SJSA1 (cell line): ENCODE measurements around the gene OR5B12. TPM values are rescaled to one million over a fixed set of nuclear protein-coding genes. Genes with fewer than 3 reads are reported as not detected.

ENCODE experiments used
- DNase-seq, 2 experiments: peaks; one replicate each; pipeline ENCODE4 v3.0.0-alpha.2; 2015 to 2020; ENCODE audit warnings: low spot score in 2 of 2, low read depth in 1 of 2
- H3K27ac ChIP-seq: fragments of 250-450 bp; sonication (Bioruptor Pico); 2 replicates; pipeline ENCODE4 v1.5.1; 2020; ENCODE audit warnings: mild to moderate bottlenecking, moderate library complexity
- H3K27me3 ChIP-seq: fragments of 250-450 bp; sonication (Bioruptor Pico); replicated peaks from 2 replicates; pipeline ENCODE4 v1.5.1; 2020; ENCODE audit warnings: mild to moderate bottlenecking, moderate library complexity
- H3K36me3 ChIP-seq: fragments of 250-450 bp; sonication (Bioruptor Pico); 2 replicates; pipeline ENCODE4 v1.5.1; 2020; ENCODE audit warnings: mild to moderate bottlenecking
- H3K4me1 ChIP-seq: fragments of 250-450 bp; sonication (Bioruptor Pico); replicated peaks from 2 replicates; pipeline ENCODE4 v1.6.1; 2021; ENCODE audit warnings: mild to moderate bottlenecking
- H3K4me3 ChIP-seq: fragments of 250-450 bp; sonication (Bioruptor Pico); 2 replicates; pipeline ENCODE4 v1.5.1; 2020; ENCODE audit warnings: mild to moderate bottlenecking
- H3K9me3 ChIP-seq: fragments of 250-450 bp; sonication (Bioruptor Pico); replicated peaks from 2 replicates; pipeline ENCODE4 v1.5.1; 2020; ENCODE audit warnings: mild to moderate bottlenecking
- total RNA-seq: library from RNA; depleted of rRNA; stranded (reverse); fragments of >200 nt; shearing (Covaris generic); gene quantifications from 2 replicates; pipeline ENCODE4 v1.2.3, GENCODE V29; 2014; rRNA removed

The OR5B12 gene
- not detected in 2 replicates for total RNA-seq

- Histone ChIP-seq H3K27me3 (no peaks in the 10 kb centered on the region), H3K9me3 (no peaks in the 10 kb centered on the region), H3K4me1 (no peaks in the 10 kb centered on the region), H3K36me3 (no peaks in the 10 kb centered on the region), H3K4me3 (no peak within 1 kb of the TSS), H3K27ac (no peak within 1 kb of the TSS)
- DNase-seq = no peak
These were observed at the start of gene OR5B12 for GRCh38 chr11:58442136-58442535. OR5B12 (minus strand) TSS chr11:58442236; CDS start chr11:58440151, 2,085 bp downstream.

- H3K27ac ChIP-seq = no peak overlapping the region
- H3K9me3 ChIP-seq = no peaks in the 10 kb centered on the region
- no peak overlapping the region for H3K4me3 ChIP-seq
- peaks cover 6% of the 10 kb centered on the region for H3K4me1 ChIP-seq
- no peaks in the 10 kb centered on the region for H3K27me3 ChIP-seq
- DNase-seq = no peak
- no peaks in the 10 kb centered on the region for H3K36me3 ChIP-seq
These were observed 48.8 kb upstream of the OR5B12 start for GRCh38 chr11:58490827-58491226.

GRCh38 chr11:58487170-58487569, 45.1 kb upstream of the OR5B12 start:
- H3K27me3 ChIP-seq = no peaks in the 10 kb centered on the region
- H3K36me3 ChIP-seq = no peaks in the 10 kb centered on the region
- H3K4me1 ChIP-seq = no peaks in the 10 kb centered on the region
- no peaks in the 10 kb centered on the region for H3K9me3 ChIP-seq
- no peak overlapping the region for H3K4me3 ChIP-seq
- no peak overlapping the region for H3K27ac ChIP-seq
- DNase-seq = no peak

- H3K4me1 ChIP-seq = no peaks in the 10 kb centered on the region
- no peaks in the 10 kb centered on the region for H3K36me3 ChIP-seq
- H3K4me3 ChIP-seq = no peak overlapping the region
- H3K27ac ChIP-seq = no peak overlapping the region
- H3K27me3 ChIP-seq = no peaks in the 10 kb centered on the region
- H3K9me3 ChIP-seq = no peaks in the 10 kb centered on the region
- no peak for DNase-seq
These were observed 43.9 kb upstream of the OR5B12 start for GRCh38 chr11:58485961-58486360.

- H3K27me3 ChIP-seq = no peaks in the 10 kb centered on the region
- no peaks in the 10 kb centered on the region for H3K4me1 ChIP-seq
- 0 out of 2 replicates have a peak, but pooled peaks cover 4% of the 10 kb centered on the region for H3K9me3 ChIP-seq
- no peak for DNase-seq
- H3K27ac ChIP-seq = no peak overlapping the region
- no peak overlapping the region for H3K4me3 ChIP-seq
- H3K36me3 ChIP-seq = no peaks in the 10 kb centered on the region
These were observed 29.9 kb upstream of the OR5B12 start for GRCh38 chr11:58471892-58472291.

- Histone ChIP-seq H3K27ac (no peak overlapping the region), H3K4me3 (no peak overlapping the region), H3K9me3 (0 out of 2 replicates have a peak, but pooled peaks cover 2% of the 10 kb centered on the region), H3K27me3 (no peaks in the 10 kb centered on the region), H3K36me3 (no peaks in the 10 kb centered on the region), H3K4me1 (no peaks in the 10 kb centered on the region)
- DNase-seq = no peak
These were observed 24.3 kb upstream of the OR5B12 start for GRCh38 chr11:58466293-58466692.

GRCh38 chr11:58465690-58466089, 23.7 kb upstream of the OR5B12 start:
- H3K9me3 ChIP-seq = 0 out of 2 replicates have a peak, but pooled peaks cover 2% of the 10 kb centered on the region
- DNase-seq = no peak
- H3K4me1 ChIP-seq = no peaks in the 10 kb centered on the region
- no peaks in the 10 kb centered on the region for H3K27me3 ChIP-seq
- no peak overlapping the region for H3K27ac ChIP-seq
- H3K4me3 ChIP-seq = no peak overlapping the region
- H3K36me3 ChIP-seq = no peaks in the 10 kb centered on the region

- H3K9me3 ChIP-seq = no peaks in the 10 kb centered on the region
- no peaks in the 10 kb centered on the region for H3K27me3 ChIP-seq
- H3K4me1 ChIP-seq = no peaks in the 10 kb centered on the region
- no peaks in the 10 kb centered on the region for H3K36me3 ChIP-seq
- H3K27ac ChIP-seq = no peak overlapping the region
- no peak overlapping the region for H3K4me3 ChIP-seq
- DNase-seq = no peak
These were observed 9.5 kb upstream of the OR5B12 start for GRCh38 chr11:58451585-58451984.

GRCh38 chr11:58446294-58446693, 4.3 kb upstream of the OR5B12 start:
- Histone ChIP-seq H3K27me3 (no peaks in the 10 kb centered on the region), H3K9me3 (no peaks in the 10 kb centered on the region), H3K27ac (no peak overlapping the region), H3K4me3 (no peak overlapping the region), H3K36me3 (no peaks in the 10 kb centered on the region), H3K4me1 (no peaks in the 10 kb centered on the region)
- DNase-seq = no peak

- Histone ChIP-seq H3K27ac (no peak overlapping the region), H3K27me3 (no peaks in the 10 kb centered on the region), H3K4me1 (no peaks in the 10 kb centered on the region), H3K36me3 (no peaks in the 10 kb centered on the region), H3K4me3 (no peak overlapping the region), H3K9me3 (no peaks in the 10 kb centered on the region)
- DNase-seq = no peak
These were observed 2.3 kb upstream of the OR5B12 start for GRCh38 chr11:58444300-58444699.

GRCh38 chr11:58438486-58438885, 3.5 kb downstream of the OR5B12 start:
- Histone ChIP-seq H3K4me1 (no peaks in the 10 kb centered on the region), H3K9me3 (no peaks in the 10 kb centered on the region), H3K27ac (no peak overlapping the region), H3K36me3 (no peaks in the 10 kb centered on the region), H3K4me3 (no peak overlapping the region), H3K27me3 (no peaks in the 10 kb centered on the region)
- DNase-seq = no peak

- no peaks in the 10 kb centered on the region for H3K9me3 ChIP-seq
- H3K4me3 ChIP-seq = no peak overlapping the region
- no peak for DNase-seq
- H3K4me1 ChIP-seq = no peaks in the 10 kb centered on the region
- H3K27ac ChIP-seq = no peak overlapping the region
- H3K27me3 ChIP-seq = no peaks in the 10 kb centered on the region
- no peaks in the 10 kb centered on the region for H3K36me3 ChIP-seq
These were observed 7.8 kb downstream of the OR5B12 start for GRCh38 chr11:58434217-58434616.

- H3K27me3 ChIP-seq = no peaks in the 10 kb centered on the region
- no peaks in the 10 kb centered on the region for H3K36me3 ChIP-seq
- H3K27ac ChIP-seq = no peak overlapping the region
- DNase-seq = no peak
- H3K9me3 ChIP-seq = no peaks in the 10 kb centered on the region
- no peak overlapping the region for H3K4me3 ChIP-seq
- H3K4me1 ChIP-seq = no peaks in the 10 kb centered on the region
These were observed 8.3 kb downstream of the OR5B12 start for GRCh38 chr11:58433638-58434203.

- Histone ChIP-seq H3K27ac (no peak overlapping the region), H3K4me3 (no peak overlapping the region), H3K36me3 (no peaks in the 10 kb centered on the region), H3K9me3 (no peaks in the 10 kb centered on the region), H3K4me1 (no peaks in the 10 kb centered on the region), H3K27me3 (no peaks in the 10 kb centered on the region)
- DNase-seq = no peak
These were observed 12.8 kb downstream of the OR5B12 start for GRCh38 chr11:58429273-58429672.

- Histone ChIP-seq H3K4me3 (no peak within 1 kb of the TSS), H3K27ac (no peak within 1 kb of the TSS), H3K36me3 (no peaks in the 10 kb centered on the region), H3K27me3 (no peaks in the 10 kb centered on the region), H3K4me1 (no peaks in the 10 kb centered on the region), H3K9me3 (no peaks in the 10 kb centered on the region)
- no peak for DNase-seq
These were observed 14.0 kb downstream of the OR5B12 start, which contains the start of gene OR5B2 for GRCh38 chr11:58428021-58428420. OR5B2 (minus strand) TSS chr11:58428121; CDS start chr11:58423261, 4,860 bp downstream.
